Measurements from ENCODE around the gene A2M. TPM values are rescaled to one million over a fixed set of nuclear protein-coding genes. Genes with fewer than 3 reads are reported as not detected.

The A2M gene
- total and polyA plus RNA-seq, 2 of the 13 experiments (the other 11 are each of a cell fraction or from before 2014, with no cell fraction given) = 2,807 to 6,551 TPM

- no peak for TF ChIP-seq PCBP1 (IDR thresholded peaks at IDR 0.05; ENCODE audit: borderline replicate concordance, low read depth, low read length)
- no peak for TF ChIP-seq ZNF121 (CRISPR knock-in tag; IDR thresholded peaks at IDR 0.05)
- no peak for TF ChIP-seq PAX8 (CRISPR knock-in tag; IDR thresholded peaks at IDR 0.05; ENCODE audit: borderline replicate concordance)
- no peak for TF ChIP-seq ZNF672 (CRISPR knock-in tag; IDR thresholded peaks at IDR 0.05)
- TF ChIP-seq KDM5B (CRISPR knock-in tag; IDR thresholded peaks at IDR 0.05; ENCODE audit: borderline replicate concordance) = no peak
- peak; percentile 98; the same call in 1 of the 2 replicates for TF ChIP-seq AHDC1 (CRISPR knock-in tag; IDR thresholded peaks at IDR 0.05; ENCODE audit: borderline replicate concordance)
- peak; percentile 73 for TF ChIP-seq ZNF564 (CRISPR knock-in tag; IDR thresholded peaks at IDR 0.05)
- TF ChIP-seq MLX (CRISPR knock-in tag; IDR thresholded peaks at IDR 0.05) = peak; percentile 90
- TF ChIP-seq ZNF484 (CRISPR knock-in tag; IDR thresholded peaks at IDR 0.05; ENCODE audit: borderline replicate concordance, low read depth) = no peak
- TF ChIP-seq ZNF232 (CRISPR knock-in tag; IDR thresholded peaks at IDR 0.05; ENCODE audit: borderline replicate concordance) = no peak; the same call in 1 of the 2 replicates
- peak; percentile 79; the same call in 1 of the 2 replicates for TF ChIP-seq ZNF747 (CRISPR knock-in tag; IDR thresholded peaks at IDR 0.05; ENCODE audit: borderline replicate concordance)
- peak; percentile 92 for TF ChIP-seq HMG20B (CRISPR knock-in tag; conservative IDR thresholded peaks at IDR 0.05)
- no peak for TF ChIP-seq ZNF768 (CRISPR knock-in tag; IDR thresholded peaks at IDR 0.05)
- TF ChIP-seq NCOA5 (CRISPR knock-in tag; IDR thresholded peaks at IDR 0.05) = no peak
- TF ChIP-seq IRF9 (CRISPR knock-in tag; IDR thresholded peaks at IDR 0.05; ENCODE audit: borderline replicate concordance) = no peak; the same call in 1 of the 2 replicates
- TF ChIP-seq RXRA (CRISPR knock-in tag; IDR thresholded peaks at IDR 0.05) = peak; percentile 90; the same call in 1 of the 2 replicates
- TF ChIP-seq NR2F6 (IDR thresholded peaks at IDR 0.05) = peak; percentile 98
- peak; percentile 95 for TF ChIP-seq NR2F6 (CRISPR knock-in tag; IDR thresholded peaks at IDR 0.05)
- TF ChIP-seq TEF (CRISPR knock-in tag; IDR thresholded peaks at IDR 0.05) = no peak
- no peak for TF ChIP-seq ZNF891 (CRISPR knock-in tag; IDR thresholded peaks at IDR 0.05)
- peak; percentile 91 for TF ChIP-seq THRA (CRISPR knock-in tag; IDR thresholded peaks at IDR 0.05; ENCODE audit: borderline replicate concordance)
- peak; percentile 98 for TF ChIP-seq MED8 (CRISPR knock-in tag; IDR thresholded peaks at IDR 0.05; ENCODE audit: insufficient replicate concordance)
Measured at GRCh38 chr12:9132008-9132535, 16.4 kb upstream of the A2M start (continued).

Data from HepG2 (cell line).